ENCODE measurements around the gene ZNF592. TPM values are rescaled to one million over a fixed set of nuclear protein-coding genes. Genes with fewer than 3 reads are reported as not detected.
"Not testable (repeated sequence)": the region's sequence is repeated elsewhere in the genome, so short reads cannot be mapped to it uniquely, and the experiment has no call there.

Gene ZNF592
- total and polyA plus RNA-seq, 2 donors (not counting 1 experiment from before 2014, with no cell fraction given): 5.1 to 7.5 TPM

DNA sequence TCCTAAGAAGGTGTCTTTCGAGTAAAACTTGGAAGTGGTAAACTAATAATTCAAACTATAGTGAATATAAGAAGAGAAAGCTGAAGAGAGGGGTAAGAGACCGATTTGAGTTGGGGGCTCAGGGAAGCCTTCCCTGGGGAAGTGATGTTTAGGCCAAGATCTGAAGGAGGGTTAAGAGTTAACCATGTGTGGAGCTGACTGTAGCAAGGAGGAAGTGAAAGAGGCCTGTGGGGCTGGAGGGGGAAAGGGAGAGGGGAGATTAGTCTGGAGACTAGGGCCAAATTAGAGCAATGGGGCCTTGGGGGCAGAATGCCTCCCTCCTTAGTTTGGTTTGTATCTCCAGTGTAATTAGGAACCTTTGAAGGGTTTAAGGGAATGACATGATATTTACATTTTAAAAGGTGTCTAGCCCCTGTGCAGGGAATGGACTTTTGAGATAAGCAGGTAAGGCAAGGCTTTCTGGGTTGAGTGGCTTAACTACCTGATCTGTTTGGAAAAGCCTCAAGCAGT is 2.2 kb downstream of the ZNF592 start:
- Histone ChIP-seq H3K9ac (ENCODE audit: insufficient read depth, low read length) (no peak overlapping the region), H3K4me3 (replicated peaks in 1 of 4; ENCODE audit: control extremely low read depth in 1 of 4, insufficient read depth in 1 of 4, low read depth in 3 of 4, low read length in 4 of 4) (peak overlapping the region in 2 of 4 experiments; percentile 24 to 98), H3K27me3 (ENCODE audit: control insufficient read depth, insufficient read depth, low read length) (no peaks in the 10 kb centered on the region), H3K4me2 (ENCODE audit: extremely low read depth, insufficient read depth, low read length) (peak overlapping the region; percentile 8), H3K4me1 (ENCODE audit: control insufficient read depth, extremely low read depth, insufficient read depth, low read length) (peaks cover 4% of the 10 kb centered on the region), H3K9me3 (ENCODE audit: control insufficient read depth, insufficient read depth, low read depth, low read length) (no peaks in the 10 kb centered on the region), H2AFZ (ENCODE audit: low read length) (no peak overlapping the region), H3K27ac (ENCODE audit: insufficient read depth, low read length) (no peak overlapping the region), H4K20me1 (ENCODE audit: control insufficient read depth, extremely low read depth, insufficient read depth, low read length) (no peaks in the 10 kb centered on the region), H3K79me2 (ENCODE audit: control insufficient read depth, insufficient read depth, low read length) (peaks cover 68% of the 10 kb centered on the region), H3K36me3 (ENCODE audit: control insufficient read depth, insufficient read depth, low read length) (no peaks in the 10 kb centered on the region)
- no peak for TF ChIP-seq EZH2 (IDR thresholded peaks at IDR 0.05; ENCODE audit: low read length, missing control alignments)
- TF ChIP-seq CTCF (conservative IDR thresholded peaks at IDR 0.05 in 1 of 2, IDR thresholded peaks at IDR 0.05 in 1 of 2; ENCODE audit: low read depth in 1 of 2, low read length in 2 of 2): no peak
- DNase-seq (ENCODE audit: low read depth in 2 of 2): no peak

GRCh38 chr15:84751721-84752120 is 3.3 kb downstream of the ZNF592 start:
- not testable (repeated sequence) for H4K20me1 ChIP-seq (ENCODE audit: control insufficient read depth, extremely low read depth, insufficient read depth, low read length); H3K27me3 ChIP-seq (ENCODE audit: control insufficient read depth, insufficient read depth, low read length); H3K4me3 ChIP-seq (replicated peaks in 1 of 4; ENCODE audit: control extremely low read depth in 1 of 4, insufficient read depth in 1 of 4, low read depth in 3 of 4, low read length in 4 of 4); DNase-seq (ENCODE audit: low read depth in 2 of 2); H3K4me1 ChIP-seq (ENCODE audit: control insufficient read depth, extremely low read depth, insufficient read depth, low read length); H3K9ac ChIP-seq (ENCODE audit: insufficient read depth, low read length); H3K9me3 ChIP-seq (ENCODE audit: control insufficient read depth, insufficient read depth, low read depth, low read length); H2AFZ ChIP-seq (ENCODE audit: low read length); H3K36me3 ChIP-seq (ENCODE audit: control insufficient read depth, insufficient read depth, low read length); H3K4me2 ChIP-seq (ENCODE audit: extremely low read depth, insufficient read depth, low read length); H3K27ac ChIP-seq (ENCODE audit: insufficient read depth, low read length)
- H3K79me2 ChIP-seq (ENCODE audit: control insufficient read depth, insufficient read depth, low read length): peaks cover 78% of the 10 kb centered on the region

DNA sequence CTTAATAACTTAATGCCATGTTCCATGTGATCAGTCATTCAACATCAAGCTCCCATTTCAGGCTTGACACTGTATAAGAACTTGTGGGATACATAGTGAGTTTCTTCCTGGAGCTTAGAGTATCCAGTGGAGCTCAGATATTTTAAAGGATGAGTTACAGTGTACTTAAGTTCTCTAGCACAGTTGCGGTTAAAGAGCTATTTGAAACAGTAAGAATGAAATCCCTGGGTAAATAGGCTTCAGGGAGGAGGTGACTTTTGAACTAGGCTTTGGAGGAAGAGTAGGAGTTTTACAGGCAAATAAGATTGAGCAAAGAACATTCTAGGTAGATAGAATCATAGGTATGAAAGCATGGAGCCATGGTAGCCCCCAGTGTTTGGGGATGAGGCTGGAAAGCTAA is 3.8 kb downstream of the ZNF592 start:
- DNase-seq (ENCODE audit: low read depth in 2 of 2): no peak
- TF ChIP-seq EZH2 (IDR thresholded peaks at IDR 0.05; ENCODE audit: low read length, missing control alignments): no peak
- no peak for TF ChIP-seq CTCF (conservative IDR thresholded peaks at IDR 0.05 in 1 of 2, IDR thresholded peaks at IDR 0.05 in 1 of 2; ENCODE audit: low read depth in 1 of 2, low read length in 2 of 2)
- H3K4me1 ChIP-seq (ENCODE audit: control insufficient read depth, extremely low read depth, insufficient read depth, low read length): peaks cover 4% of the 10 kb centered on the region
- H3K79me2 ChIP-seq (ENCODE audit: control insufficient read depth, insufficient read depth, low read length): peaks cover 83% of the 10 kb centered on the region
- no peaks in the 10 kb centered on the region for H3K9me3 ChIP-seq (ENCODE audit: control insufficient read depth, insufficient read depth, low read depth, low read length)
- H4K20me1 ChIP-seq (ENCODE audit: control insufficient read depth, extremely low read depth, insufficient read depth, low read length): no peaks in the 10 kb centered on the region
- H3K9ac ChIP-seq (ENCODE audit: insufficient read depth, low read length): no peak overlapping the region
- H3K4me2 ChIP-seq (ENCODE audit: extremely low read depth, insufficient read depth, low read length): peak overlapping the region; percentile 84
- H3K4me3 ChIP-seq (replicated peaks in 1 of 4; ENCODE audit: control extremely low read depth in 1 of 4, insufficient read depth in 1 of 4, low read depth in 3 of 4, low read length in 4 of 4): peak overlapping the region; percentile 2 to 35 (median 18)
- H2AFZ ChIP-seq (ENCODE audit: low read length): no peak overlapping the region
- no peaks in the 10 kb centered on the region for H3K27me3 ChIP-seq (ENCODE audit: control insufficient read depth, insufficient read depth, low read length)
- H3K36me3 ChIP-seq (ENCODE audit: control insufficient read depth, insufficient read depth, low read length): no peaks in the 10 kb centered on the region
- H3K27ac ChIP-seq (ENCODE audit: insufficient read depth, low read length): peak overlapping the region; percentile 51

Data from fibroblast of lung (primary cell).